Activated T-cell treated with anti-CD3 and anti-CD28 coated beads, Interleukin-2, amount 50 U/mL, for 48 hours (primary cell): ENCODE data around the gene DISP1.
"Not testable (repeated sequence)": the region's sequence is repeated elsewhere in the genome, so short reads cannot be mapped to it uniquely, and the experiment has no call there.

Experiments used
- DNase-seq, 2 experiments: peaks; one replicate each; pipeline ENCODE4 v3.0.0-alpha.2; 2020

DISP1 gene

GRCh38 chr1:222798975-222799374 lies 15.9 kb upstream of the DISP1 start:
- DNase-seq, result no peak

- DNase-seq, result no peak
These were observed 13.8 kb upstream of the DISP1 start for GRCh38 chr1:222801067-222801466.

- no peak for DNase-seq
These were observed 3.2 kb upstream of the DISP1 start for GRCh38 chr1:222811671-222812070.

GRCh38 chr1:222813866-222814535 lies 838 bp upstream of the DISP1 start:
- no peak for DNase-seq

GRCh38 chr1:222815440-222815765 lies 564 bp downstream of the DISP1 start:
- DNase-seq, result no peak

GRCh38 chr1:222817529-222817928 lies 2.7 kb downstream of the DISP1 start:
- no peak for DNase-seq

GRCh38 chr1:222818171-222818570 lies 3.3 kb downstream of the DISP1 start:
- no peak for DNase-seq

GRCh38 chr1:222820171-222820712 lies 5.4 kb downstream of the DISP1 start:
- no peak for DNase-seq

- DNase-seq, result no peak
These were observed 6.4 kb downstream of the DISP1 start for GRCh38 chr1:222821239-222821638.

GRCh38 chr1:222823695-222824094 lies 8.9 kb downstream of the DISP1 start:
- DNase-seq, result no peak

GRCh38 chr1:222824641-222825040 lies 9.8 kb downstream of the DISP1 start:
- no peak for DNase-seq

GRCh38 chr1:222828939-222829338 lies 14.1 kb downstream of the DISP1 start:
- DNase-seq, result no peak

GRCh38 chr1:222829868-222830267 lies 15.0 kb downstream of the DISP1 start:
- no peak for DNase-seq

- DNase-seq, result no peak
These were observed 18.6 kb downstream of the DISP1 start for GRCh38 chr1:222833356-222833876.

- DNase-seq, result no peak
These were observed 28.9 kb downstream of the DISP1 start for GRCh38 chr1:222843469-222844410.

GRCh38 chr1:222844411-222844779 lies 29.6 kb downstream of the DISP1 start:
- DNase-seq, result no peak

GRCh38 chr1:222845763-222846162 lies 30.9 kb downstream of the DISP1 start:
- DNase-seq, result no peak

- DNase-seq, result not testable (repeated sequence)
These were observed 35.7 kb downstream of the DISP1 start for GRCh38 chr1:222850550-222850949.

GRCh38 chr1:222852326-222852725 lies 37.5 kb downstream of the DISP1 start:
- no peak for DNase-seq

- no peak for DNase-seq
These were observed 46.2 kb downstream of the DISP1 start for GRCh38 chr1:222861062-222861461.
